SH-SY5Y (cell line): ENCODE results near the gene CHD3.

Experiments used
- GATA2 ChIP-seq: IDR thresholded peaks from 2 replicates; pipeline ENCODE4 v1.6.1; 2011; ENCODE audit warnings: mild to moderate bottlenecking, low read depth, low read length
- GATA3 ChIP-seq: IDR thresholded peaks from 2 replicates; pipeline ENCODE4 v1.6.1; 2011; ENCODE audit warnings: low read depth, mild to moderate bottlenecking, low read length, moderate library complexity

- no peak for TF ChIP-seq GATA2
- no peak for TF ChIP-seq GATA3
Measured at GRCh38 chr17:7882629-7883028, 6.0 kb upstream of the CHD3 start.
